HG02610 (cell line): ENCODE measurements around the gene CACNA1C.
"Not testable (repeated sequence)": the region's sequence is repeated elsewhere in the genome, so short reads cannot be mapped to it uniquely, and the experiment has no call there.

Experiments
- ATAC-seq: cut with Tn5 transposase; IDR thresholded peaks from one replicate; pipeline ENCODE4 v1.9.1; 2021; ENCODE audit warnings: mild to moderate bottlenecking, moderate library complexity; ENCODE audit not compliant: unreplicated experiment

Gene CACNA1C

DNA sequence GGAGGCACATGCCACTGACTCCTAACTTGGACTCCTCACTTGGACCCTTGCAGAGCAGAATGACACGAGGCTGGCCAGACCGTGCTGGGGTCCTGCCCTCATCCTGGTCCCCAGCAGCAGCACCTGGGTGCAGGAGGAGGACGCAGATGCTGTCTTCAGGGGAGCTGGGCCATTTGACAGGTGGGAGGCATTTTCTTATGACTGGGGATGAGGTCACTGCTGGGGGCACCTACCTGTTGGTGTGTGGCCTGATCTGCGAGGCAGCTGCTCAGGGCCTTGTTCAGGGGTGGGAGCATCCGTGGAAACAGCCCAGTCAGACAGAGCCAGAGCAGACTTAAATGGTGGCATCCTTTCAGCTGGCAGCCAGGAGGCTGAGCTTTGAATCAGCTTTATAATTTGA lies 57.3 kb downstream of the CACNA1C start:
- ATAC-seq: no peak

DNA sequence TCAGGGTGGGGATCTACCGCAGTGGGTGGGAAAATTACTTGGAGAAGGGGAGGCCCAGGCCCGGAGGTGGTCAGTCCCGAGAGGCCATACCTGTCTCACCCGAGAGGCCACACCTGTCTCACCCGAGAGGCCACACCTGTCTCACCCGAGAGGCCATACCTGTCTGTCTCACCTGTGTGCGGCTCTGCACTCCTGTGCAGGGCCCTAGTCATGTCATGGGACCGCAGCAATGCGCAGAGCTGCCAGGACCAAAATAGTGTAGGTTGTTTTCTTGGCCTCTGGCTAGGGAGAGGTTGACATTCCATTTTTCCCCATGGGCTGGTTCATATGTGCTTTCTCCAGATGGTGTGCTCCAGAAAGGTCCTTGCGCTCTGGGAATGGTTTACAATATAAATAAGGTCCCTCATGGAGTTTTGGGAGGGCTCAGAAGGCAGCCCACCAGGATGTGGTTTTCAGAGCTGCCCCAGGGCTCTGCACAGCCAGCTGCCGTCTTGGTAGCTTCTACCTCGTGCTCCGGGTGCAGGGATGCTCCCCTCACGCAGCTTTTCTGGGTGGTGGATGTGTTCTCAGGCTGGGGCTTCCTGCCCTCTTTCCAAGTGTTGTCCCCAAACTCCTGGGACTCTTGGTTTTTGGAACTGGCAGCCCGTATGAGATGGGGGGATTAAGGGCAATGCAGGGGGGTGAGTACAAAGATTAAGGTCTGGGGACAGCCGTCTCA lies 58.2 kb downstream of the CACNA1C start:
- ATAC-seq: no peak

DNA sequence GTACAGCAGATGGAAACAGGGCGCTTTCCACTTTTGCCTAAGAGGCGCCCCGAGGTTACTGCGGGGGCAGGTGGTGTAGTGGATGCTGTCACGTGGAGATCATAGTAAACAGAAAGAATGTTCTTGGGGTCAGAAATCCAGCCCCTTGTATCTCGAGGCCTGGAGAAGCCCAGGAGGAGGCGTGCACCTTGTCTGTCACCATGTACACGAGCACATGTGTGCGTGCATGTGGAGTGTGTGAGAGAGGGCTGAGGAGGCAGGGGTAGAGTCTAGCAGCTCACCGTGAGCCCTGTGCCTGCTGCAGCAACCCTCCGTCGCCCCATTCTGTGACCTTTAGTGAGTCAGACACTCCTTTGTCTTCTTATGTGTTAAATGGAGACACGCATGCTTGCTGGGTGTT lies 59.0 kb downstream of the CACNA1C start:
- no peak for ATAC-seq

- ATAC-seq: no peak
These were observed 59.6 kb downstream of the CACNA1C start for GRCh38 chr12:2112401-2112800.

- no peak for ATAC-seq
These were observed 60.5 kb downstream of the CACNA1C start for GRCh38 chr12:2113119-2113912.

DNA sequence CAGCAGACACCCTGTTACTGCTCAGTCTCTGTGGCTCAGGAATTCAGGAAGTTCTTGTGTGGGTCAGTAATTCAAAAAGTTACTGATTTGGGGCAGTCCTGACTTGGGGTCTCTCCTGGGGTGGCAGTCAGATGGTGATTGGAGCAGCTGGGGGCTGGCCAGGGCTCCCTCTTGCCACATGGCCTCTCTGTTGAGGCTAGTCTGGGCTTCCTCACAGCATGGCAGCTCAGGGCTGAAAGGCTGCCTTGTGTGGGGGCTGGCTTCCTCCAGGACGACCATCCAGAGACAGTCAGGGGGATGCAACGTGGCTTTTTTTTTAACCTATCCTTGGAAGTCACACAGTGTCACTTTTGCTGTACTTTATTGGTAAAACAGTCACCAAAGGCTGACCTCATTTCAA lies 61.3 kb downstream of the CACNA1C start:
- ATAC-seq: no peak

DNA sequence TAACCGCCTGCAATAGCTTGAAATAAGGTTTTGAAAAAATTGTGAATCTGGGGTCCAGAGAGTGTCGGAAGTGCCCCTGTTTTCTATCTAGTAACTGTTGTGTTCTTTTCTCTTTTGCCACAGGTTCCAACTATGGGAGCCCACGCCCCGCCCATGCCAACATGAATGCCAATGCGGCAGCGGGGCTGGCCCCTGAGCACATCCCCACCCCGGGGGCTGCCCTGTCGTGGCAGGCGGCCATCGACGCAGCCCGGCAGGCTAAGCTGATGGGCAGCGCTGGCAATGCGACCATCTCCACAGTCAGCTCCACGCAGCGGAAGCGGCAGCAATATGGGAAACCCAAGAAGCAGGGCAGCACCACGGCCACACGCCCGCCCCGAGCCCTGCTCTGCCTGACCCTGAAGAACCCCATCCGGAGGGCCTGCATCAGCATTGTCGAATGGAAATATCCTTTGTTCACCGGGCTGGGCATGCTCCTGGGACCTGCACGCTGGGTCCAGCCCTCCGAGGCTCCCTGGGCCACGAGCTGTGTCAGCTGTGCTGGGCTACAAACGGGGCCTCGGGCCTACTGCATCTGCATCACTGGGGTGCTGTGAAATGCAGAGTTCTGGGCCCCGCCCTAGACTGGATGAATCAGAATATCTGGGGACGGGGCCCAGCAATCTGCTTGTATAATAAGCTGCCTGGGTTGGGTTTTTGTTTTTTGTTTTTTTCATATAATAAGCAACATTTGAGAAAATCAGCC lies 62.5 kb downstream of the CACNA1C start:
- no peak for ATAC-seq

DNA sequence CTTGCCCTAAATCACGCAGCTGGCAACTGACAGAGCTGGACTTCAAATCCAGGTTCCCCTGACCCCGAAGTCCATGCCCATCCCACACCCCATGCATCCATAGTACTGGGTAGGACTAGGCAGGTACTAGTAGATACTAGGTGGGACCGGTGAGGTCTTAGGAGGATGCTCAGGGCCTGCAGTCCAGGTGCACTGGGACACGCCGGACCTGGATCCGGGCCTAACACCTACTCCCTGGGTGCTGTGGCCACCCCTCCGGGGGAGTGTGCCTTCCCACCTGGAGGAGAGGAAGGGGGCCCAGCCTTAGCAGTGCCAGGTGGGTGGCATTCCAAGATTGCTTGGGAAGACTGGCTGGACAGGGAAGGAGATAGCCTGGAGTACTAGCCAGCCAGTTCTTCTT lies 64.8 kb downstream of the CACNA1C start:
- no peak for ATAC-seq

- no peak for ATAC-seq
These were observed 65.3 kb downstream of the CACNA1C start for GRCh38 chr12:2118061-2118460.

DNA sequence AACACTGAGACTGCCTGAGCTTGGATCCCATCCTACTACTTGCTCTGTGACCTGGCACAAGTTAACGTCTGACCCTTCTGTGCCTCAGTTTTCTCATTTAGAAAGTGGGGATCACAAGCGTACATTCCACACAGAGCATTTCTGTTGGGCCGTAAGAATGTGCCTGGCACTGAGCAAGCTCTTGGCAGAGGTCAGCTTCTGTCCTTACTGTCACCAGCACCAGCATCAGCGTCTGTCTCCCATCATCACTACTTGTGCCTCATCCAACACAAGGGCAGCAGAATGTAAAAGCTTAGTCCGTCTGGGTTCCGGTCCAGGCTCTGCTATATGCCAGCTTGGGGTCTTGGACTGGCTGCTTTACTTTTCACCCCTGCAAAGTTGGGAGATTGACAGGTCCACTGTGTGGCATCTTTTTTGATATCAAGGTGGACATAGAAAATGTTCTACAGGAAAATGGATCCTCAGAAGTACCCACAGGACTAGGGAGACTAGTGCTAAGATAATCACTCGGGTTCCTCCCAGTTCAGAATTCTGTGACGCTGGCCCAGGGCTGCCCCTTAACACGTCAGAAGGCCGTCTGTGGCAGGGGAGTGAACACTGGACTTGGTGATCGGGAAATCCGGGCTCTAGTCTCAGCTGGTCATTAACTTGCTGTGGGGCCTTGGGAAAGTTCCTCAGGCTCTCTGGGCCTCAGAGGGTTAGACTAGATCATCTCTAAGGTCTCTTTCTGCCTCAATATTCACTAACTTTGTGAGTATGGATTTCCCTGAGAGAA lies 65.9 kb downstream of the CACNA1C start:
- ATAC-seq: no peak

GRCh38 chr12:2119266-2119665 lies 66.5 kb downstream of the CACNA1C start:
- no peak for ATAC-seq

DNA sequence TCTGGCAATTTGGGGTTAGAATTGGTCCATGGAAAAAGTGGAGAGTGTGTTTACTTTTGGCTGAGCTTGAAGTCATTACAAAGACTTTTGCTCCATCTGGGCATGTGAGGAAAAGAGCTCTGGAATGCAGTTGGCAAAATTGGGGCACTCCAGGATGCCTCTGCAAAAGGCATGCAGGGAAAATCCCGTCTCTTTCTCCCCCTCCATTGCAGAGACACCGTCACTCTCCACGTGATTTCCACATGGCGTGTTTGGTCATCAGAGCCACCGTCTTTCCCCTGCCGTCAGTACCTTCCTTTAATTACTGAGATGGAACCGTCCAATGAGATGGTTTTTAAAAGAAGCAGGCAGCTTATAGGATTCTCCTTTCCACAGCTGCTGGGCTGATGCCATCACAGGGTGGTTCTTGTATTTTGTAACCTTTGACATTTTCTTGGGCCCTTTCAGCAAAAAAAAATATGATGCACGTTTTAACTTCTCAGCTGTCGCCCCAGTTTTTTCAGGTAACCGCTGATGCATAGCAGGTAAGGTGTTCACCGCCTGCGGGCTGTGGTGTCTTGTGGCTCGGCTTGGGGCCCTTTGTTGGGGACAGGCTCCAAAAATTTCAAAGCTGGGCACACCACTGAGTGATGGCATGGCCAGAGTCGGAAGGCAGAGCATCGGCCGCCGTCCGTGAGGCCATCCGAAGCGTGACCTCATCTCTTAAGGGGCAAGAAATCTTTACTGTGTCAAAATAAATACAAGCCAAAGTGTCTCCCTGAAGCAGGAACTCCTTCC lies 68.4 kb downstream of the CACNA1C start:
- no peak for ATAC-seq

DNA sequence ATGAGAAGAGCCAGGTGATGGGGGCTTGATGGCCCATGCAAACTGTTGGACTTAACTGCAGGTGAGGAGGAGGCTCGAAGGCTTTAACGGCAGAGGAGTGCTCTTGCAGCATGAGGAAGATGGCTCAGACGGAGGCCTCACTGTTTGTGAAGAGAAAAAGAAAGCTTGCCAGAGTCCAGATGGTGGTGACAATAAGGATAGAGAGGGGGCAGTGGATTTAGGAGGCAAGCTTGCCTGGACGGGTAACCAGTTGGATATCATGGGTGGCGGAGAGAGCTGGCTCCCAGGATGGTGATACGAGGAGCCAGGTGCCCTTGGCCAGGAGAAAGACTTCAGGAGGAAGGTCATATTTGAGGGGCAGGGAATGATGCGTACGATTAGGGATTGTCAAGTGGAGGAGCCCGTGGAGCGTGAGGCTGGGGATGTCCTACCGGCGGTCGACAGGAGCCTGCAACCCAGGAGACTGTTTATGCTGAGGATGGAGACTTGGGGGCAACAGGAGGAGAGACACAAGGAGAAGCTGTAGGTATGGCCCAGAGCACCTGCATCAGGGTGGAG lies 71.8 kb downstream of the CACNA1C start:
- no peak for ATAC-seq

DNA sequence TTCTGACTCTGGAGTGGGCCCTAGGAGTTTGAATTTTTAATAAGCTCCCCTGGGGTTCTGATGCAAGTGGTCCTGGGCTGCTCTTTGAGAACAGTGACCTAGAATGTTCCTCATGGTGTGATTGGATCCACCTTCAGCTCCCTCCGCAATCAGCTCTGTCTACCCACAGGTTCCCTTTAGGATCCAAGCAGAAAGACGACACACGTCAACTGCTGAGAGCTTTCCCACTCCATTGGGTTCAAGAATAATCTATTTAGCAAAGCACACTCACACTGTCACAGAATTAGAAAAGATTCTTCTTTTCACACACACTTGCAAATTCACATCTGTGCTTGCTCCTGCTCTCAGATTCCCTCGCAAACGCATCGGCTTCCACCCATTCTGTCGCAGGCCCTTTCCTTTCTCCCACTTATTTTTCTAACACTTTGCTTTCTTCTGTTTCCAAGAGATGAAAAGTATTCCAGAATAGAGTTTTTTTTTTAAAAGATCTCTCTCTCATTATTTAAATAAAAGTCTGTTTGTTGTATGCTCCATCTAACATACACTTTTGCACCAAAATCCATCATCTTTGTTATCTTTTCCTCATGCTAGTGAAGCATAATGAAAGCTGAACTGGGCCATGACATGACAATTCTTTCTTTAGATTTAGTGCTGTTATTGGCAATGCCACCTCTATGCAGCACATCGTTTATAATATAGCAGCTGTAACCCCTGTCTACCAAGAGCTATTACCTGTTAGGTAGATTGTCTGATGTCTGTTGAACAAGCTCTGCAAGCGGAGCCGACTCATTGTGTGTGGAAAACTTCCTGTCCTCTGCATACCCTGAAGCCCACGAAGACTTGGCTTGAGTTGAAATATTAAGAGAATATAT lies 73.1 kb downstream of the CACNA1C start:
- no peak for ATAC-seq

GRCh38 chr12:2126676-2127406 lies 74.1 kb downstream of the CACNA1C start:
- no peak for ATAC-seq

- no peak for ATAC-seq
These were observed 76.3 kb downstream of the CACNA1C start for GRCh38 chr12:2129076-2129475.

DNA sequence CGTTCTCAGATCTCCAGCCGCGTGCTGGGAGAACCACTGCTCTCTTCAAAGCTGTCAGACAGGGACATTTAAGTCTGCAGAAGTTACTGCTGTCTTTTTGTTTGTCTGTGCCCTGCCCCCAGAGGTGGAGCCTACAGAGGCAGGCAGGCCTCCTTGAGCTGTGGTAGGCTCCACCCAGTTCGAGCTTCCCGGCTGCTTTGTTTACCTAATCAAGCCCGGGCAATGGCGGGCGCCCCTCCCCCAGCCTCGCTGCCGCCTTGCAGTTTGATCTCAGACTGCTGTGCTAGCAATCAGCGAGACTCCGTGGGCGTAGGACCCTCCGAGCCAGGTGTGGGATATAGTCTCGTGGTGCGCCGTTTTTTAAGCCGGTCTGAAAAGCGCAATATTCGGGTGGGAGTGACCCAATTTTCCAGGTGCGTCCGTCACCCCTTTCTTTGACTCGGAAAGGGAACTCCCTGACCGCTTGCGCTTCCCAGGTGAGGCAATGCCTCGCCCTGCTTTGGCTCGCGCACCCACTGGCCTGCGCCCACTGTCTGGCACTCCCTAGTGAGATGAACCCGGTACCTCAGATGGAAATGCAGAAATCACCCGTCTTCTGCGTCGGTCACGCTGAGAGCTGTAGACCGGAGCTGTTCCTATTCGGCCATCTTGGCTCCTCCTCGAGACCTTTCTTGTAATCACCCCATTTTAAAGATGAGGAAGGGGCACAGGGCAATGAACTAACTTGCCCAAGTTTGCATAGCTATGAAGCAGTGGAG lies 83.1 kb downstream of the CACNA1C start:
- not testable (repeated sequence) for ATAC-seq

DNA sequence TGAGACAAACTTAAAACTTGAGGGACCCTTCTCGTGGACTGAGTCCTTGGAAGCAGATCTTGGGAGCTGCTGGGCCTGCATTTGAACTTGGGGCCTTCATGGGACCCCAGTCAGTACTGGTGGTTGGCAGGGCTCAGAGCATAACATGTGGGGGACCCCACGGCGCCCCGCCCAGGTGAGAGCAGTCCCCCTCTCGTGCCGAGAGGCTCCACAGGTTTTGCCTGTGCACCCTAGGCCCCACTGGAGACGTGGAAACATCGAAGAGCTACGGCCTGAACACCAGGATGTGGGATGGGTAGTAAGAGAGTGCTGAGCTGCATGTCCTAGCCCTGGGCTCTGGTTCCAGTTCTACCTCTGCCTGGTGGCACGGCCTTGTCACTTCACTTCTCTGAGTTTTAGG lies 84.1 kb downstream of the CACNA1C start:
- no peak for ATAC-seq
